Muscle of back (tissue), 11 donors: Measurements from ENCODE around the gene HOMER3. TPM values are rescaled to one million over a fixed set of nuclear protein-coding genes. Genes with fewer than 3 reads are reported as not detected.
"Not testable (repeated sequence)": the region's sequence is repeated elsewhere in the genome, so short reads cannot be mapped to it uniquely, and the experiment has no call there.

Experiments
- DNase-seq, 3 donors: peaks; one replicate each; pipeline versions ENCODE4 v3.0.0 to v3.0.0-alpha.2; 2013
- polyA plus RNA-seq, 10 donors: library from polyadenylated mRNA; unstranded; fragments of 120-200 nt; gene quantifications; one replicate each; pipeline ENCODE4 v1.2.1, GENCODE V29; 2013; ENCODE audit not compliant: insufficient read length in 10 of 10

HOMER3 gene
- polyA plus RNA-seq, 10 donors, result 56.0 to 77.6 (median 63.5) TPM

- DNase-seq, result no peak
Observed at GRCh38 chr19:18903156-18904037, 37.6 kb downstream of the HOMER3 start.

GRCh38 chr19:18902519-18902918, 38.5 kb downstream of the HOMER3 start:
- not testable (repeated sequence) for DNase-seq

DNA sequence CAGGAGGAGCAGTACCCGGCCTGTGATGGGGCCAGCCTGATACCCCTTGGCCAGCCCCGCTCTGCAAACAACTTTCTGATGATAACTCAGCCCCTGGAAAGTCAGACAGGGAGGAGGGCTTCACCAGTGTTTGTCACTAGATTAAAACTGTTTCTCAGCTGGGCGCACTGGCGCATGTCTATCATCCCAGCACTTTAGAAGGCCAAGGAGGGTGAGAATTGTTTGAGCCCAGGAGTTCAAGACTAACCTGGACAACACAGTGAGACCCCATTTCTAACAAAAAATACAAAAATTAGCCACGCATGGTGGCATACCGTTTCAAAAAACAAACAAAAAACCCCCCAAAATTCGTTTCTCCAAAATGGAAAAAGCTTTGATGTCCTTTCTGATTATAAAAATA, 39.5 kb downstream of the HOMER3 start:
- no peak for DNase-seq

- no peak for DNase-seq
Observed at GRCh38 chr19:18900700-18901481, 40.1 kb downstream of the HOMER3 start.

DNA sequence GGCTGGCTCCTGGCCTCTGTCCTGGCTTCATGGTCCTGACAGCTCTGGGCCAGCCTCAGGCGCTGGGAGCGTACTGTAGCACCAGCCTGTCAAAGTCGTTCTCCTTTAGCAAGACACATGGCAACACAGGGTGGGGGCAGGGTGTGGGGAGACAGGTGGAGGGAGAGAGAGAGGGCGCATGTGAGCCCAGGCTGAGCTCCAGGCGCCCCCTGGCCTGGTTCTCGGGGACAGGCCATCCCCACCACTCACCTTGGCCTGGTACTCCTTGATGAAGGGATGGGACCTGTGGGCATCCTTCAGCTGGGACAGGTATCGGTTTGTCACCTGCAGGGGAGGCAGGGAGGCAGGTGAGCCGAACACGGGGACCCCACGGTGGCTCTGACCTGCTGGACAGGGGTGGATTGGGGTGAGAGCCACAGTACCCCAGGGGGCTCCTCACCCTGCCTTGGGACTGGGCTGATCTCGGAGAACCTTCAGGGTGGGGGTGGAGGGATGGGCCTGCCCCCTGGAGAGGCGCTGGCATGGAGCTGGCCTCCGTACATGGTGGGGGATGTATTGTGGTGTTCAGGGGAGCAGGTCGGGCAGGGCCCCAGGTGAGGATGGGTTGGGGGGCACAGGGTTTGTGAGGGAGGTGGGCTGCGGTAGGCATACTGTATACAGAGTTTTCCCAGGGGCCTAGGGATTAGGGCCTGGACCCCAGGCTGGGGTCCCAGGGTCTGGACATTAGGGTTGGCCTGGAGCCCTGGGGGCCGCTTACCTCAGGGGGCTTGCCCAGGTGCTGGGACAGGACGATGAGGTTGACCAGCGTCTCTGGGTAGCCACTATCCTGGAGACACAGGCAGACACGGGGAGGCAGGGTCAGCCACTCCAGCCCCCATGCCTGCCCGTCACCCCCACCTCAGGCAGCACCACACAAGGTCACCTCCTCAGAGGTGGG, 41.1 kb downstream of the HOMER3 start:
- no peak for DNase-seq

DNA sequence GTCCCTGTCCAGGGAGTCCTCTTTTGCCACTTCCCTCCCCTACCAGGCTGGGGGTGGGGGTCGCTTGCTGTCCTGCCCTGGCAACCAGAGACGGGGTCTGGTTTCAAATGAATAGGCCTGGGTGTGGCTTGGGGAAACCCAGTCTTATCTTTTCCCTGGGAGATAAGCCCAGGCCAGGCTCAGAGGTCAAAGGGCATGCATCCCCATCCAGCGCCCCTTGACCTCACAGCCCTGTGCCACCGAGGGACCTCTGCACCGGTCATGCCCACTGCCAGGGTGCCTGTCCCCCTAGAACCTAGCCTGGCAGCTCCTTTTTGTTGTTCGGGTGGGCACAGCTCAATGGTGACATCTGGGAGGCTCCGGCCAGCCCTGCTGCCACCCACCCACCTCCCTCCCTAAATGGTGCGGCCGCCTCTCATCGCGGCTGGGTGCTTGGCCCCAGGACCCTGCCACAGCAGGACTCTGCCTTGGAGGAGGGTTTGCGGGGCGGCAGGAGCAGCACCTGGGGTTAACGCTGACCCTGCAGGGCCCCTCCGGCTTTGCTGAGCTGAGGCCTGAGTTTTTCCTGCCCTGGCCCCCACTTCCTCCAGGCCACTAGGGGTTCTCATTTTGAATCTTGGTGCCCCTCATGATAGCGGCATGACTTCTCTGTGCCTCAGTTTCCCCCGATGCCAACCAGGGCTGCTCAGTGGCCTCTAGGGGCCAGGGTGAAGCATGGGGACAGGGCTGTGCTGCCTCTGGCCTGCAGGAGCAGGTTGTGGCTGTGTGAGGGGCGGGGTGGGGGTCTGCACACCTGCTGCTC, 42.2 kb downstream of the HOMER3 start:
- no peak for DNase-seq

DNA sequence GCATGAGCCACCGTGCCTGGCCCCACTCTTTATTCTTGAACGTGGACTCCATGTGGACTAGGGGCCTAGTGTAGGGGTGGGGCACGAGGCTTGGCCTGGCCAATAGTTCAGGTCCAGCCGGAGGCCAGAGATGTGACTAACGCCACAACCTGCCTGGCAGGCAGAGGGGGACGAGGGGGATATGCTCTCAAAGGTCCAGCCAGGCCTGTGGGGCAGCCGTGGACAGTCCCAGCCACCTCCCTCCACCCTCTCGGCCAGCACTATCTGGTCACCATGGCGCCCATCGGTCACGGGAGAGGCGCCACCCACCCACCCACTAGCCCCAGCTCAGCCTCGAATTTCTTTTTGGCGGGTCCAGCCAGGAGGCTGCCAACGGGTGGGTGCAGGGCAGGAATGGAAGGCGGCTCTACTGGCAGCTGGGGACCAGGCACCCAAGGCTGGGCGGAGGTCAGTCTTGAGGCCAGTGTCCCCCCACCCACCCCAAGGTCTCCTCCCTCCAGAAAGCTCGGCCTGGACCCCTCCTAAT, 42.9 kb downstream of the HOMER3 start:
- peak in 1 of 3 donors; percentile 61 for DNase-seq

DNA sequence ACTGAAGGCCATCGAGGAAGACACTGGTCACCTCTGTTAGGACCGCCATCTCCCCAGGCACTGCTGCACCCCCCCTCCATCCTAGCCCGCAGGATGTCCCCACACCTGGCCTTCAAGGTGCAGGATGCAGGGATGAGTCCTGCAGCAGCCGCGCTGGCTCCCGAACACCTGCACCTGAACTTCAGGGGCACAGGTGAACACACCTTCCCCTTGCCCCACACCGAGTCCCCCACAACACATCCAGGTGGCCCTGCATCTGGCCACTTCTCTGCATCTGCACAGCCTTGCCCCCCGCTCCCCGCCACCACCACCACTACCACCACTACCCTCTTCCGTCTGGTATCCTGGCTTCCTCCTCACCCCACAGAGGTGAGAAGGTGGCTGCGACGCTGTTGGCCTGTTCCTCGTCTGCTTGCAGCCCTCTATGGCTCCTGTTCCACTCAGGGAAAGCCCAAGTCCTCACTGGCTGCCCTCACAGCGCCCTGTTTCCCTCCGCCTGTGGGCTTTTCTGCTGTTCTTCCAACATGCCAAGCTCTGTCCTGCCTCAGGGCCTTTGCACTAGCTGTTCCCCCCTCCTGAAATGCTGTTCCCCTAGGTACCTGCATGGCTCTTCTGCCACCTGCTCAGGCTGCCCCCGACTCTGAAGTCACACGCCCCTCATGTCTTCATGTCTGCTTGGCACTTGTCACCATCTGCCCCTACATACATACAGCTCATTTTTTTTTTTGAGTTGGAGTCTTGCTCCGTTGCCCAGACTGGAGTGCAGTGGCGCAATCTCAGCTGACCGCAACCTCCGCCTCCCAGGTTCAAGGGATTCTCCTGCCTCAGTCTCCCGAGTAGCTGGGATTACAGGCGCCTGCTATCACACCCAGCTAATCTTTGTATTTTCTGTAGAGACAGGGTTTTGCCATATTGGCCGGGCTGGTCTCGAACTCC, 43.7 kb downstream of the HOMER3 start:
- DNase-seq, result no peak

DNA sequence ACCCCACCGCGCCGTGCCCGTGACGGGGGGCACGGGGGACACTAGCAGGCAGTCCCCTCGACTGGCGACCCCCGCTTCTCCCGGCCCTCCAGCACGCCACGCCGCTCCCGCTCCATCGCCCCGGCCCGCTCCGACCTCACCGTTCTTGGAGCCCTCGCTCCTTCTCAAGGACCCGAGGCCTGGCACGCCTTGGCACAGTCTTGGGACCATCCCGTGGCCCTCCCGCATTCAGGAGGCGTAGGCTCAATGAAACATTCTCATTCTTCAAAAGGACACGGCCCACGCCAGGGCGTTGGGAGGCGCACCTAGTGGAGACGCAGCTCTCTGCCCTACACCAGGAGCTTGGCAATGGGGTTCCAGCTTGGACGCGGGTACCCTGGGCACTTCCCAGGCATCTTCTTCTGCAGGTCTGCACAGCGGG, 44.6 kb downstream of the HOMER3 start:
- DNase-seq, result peak in 1 of 3 donors; percentile 52

- DNase-seq, result peak in 2 of 3 donors; percentile 37 to 48
Observed at GRCh38 chr19:18895824-18896341, 45.1 kb downstream of the HOMER3 start, which contains the start of gene CERS1. CERS1 (minus strand) TSS chr19:18896158; CDS start chr19:18896072, 86 bp downstream.

GRCh38 chr19:18895038-18895823, 45.8 kb downstream of the HOMER3 start:
- peak; percentile 20 to 77 (median 49) for DNase-seq

- DNase-seq, result peak; percentile 57 to 89 (median 84)
Observed at GRCh38 chr19:18894254-18895037, 46.6 kb downstream of the HOMER3 start.

DNA sequence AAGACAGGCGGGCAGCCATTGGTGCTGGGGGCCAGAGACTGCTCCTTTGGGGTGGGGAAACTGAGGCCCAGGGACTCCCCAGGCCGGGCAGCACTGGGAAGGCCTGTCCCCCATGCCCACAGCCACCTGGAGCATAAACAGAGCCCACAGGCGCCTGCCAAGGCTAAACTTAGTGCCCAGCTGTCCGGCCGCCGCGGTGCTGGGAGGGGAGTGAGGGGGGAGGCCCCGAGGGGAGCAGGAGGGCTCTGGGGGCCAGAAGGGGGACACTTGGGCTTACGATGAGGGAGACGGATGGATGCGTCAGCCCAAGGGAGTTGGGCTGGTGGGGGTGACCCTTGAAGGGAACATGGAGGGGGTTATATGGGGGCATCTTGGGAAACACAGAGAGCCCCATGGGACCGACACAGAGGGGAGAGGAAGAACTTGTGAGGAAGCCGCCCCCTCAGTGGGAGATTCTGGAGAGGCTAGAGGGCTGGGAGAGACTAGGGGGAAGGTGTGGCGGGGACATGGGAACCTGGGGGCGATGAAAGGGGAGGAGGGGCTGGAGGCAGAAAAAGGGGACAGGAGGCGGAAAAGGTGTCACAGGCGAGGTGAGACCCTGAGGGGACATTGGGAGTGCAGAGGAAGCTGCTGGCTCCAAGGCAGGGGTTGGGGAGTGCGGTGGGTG, 47.3 kb downstream of the HOMER3 start:
- peak; percentile 38 to 51 (median 49) for DNase-seq

DNA sequence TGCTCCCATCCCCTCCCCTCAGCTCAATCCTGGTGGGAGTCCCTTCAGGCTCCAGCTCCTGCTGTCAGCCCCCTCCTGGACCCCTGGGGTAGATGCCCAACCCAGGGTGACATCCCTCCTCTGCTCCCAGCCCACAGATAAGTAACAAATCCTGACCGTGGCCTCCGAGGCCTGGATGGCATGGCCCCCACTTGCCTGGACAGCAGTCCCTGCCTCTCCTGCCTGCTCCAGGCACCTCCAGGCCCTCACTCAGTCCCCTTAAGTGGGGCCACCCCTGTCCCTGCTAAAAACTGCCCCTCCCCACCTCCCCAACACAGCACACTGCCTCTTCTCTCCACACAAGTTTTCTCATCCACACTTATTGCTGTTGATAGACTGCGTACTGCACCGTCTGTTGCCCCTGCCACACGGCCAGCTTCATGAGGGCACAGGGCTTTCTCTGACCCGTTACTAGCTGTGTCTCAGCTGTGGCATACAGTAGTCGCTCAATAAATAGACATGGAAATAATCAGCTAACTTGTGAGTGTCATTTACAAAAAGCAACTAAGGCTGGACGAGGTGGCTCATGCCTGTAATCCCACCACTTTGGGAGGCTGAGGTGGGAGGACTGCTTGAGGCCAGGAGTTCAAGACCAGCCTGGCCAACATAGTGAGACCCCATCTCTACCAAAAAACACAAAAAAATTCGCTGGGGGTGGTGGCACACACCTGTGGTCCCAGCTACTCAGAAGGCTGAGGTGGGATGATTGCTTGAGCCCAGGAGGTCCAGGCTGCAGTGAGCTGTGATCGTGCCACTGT, 50.9 kb downstream of the HOMER3 start:
- DNase-seq, result no peak

DNA sequence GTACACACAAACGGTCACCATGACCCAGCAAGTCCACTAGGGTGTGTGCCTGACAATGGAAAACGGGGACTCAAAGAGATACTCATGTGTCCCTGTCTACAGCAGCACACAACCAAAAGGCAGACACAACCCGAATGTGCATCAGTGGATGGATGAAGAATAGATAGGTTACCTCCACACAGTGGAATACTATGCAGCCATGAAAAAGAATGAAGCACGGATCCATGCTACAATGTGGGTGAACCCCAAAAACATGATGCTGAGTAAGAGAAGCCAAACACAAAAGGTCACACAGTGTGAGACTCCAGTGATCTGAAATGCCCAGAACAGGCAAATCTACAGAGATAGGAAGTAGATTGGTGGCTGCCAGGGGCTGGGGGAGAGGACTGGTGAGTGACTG, 54.0 kb downstream of the HOMER3 start:
- DNase-seq, result no peak
